Neuron (in vitro differentiated cells): ENCODE measurements around the gene CASQ2.

Source experiments
- H2AFZ ChIP-seq: one replicate; pipeline ENCODE4 v1.6.1; 2013; ENCODE audit warnings: low read depth, mild to moderate bottlenecking, inconsistent platforms, low read length, moderate library complexity
- H3K27me3 ChIP-seq: one replicate; pipeline ENCODE4 v1.6.1; 2013; ENCODE audit warnings: low read length; ENCODE audit not compliant: insufficient read depth
- H3K36me3 ChIP-seq: one replicate; pipeline ENCODE4 v1.6.1; 2013; ENCODE audit warnings: low read length; ENCODE audit not compliant: insufficient read depth
- H3K4me1 ChIP-seq: one replicate; pipeline ENCODE4 v1.6.1; 2013; ENCODE audit warnings: low read length; ENCODE audit not compliant: insufficient read depth
- H3K4me3 ChIP-seq: 2 replicates; pipeline ENCODE4 v1.5.1; 2013; ENCODE audit warnings: mild to moderate bottlenecking, low read length, moderate library complexity
- H3K9me3 ChIP-seq: one replicate; pipeline ENCODE4 v1.6.1; 2013; ENCODE audit warnings: low read length

The CASQ2 gene

GRCh38 chr1:115671176-115671934 is 97.2 kb downstream of the CASQ2 start:
- Histone ChIP-seq H3K4me3 (no peak overlapping the region), H3K27me3 (no peaks in the 10 kb centered on the region), H3K36me3 (no peaks in the 10 kb centered on the region), H2AFZ (no peak overlapping the region), H3K9me3 (no peaks in the 10 kb centered on the region), H3K4me1 (no peaks in the 10 kb centered on the region)

DNA sequence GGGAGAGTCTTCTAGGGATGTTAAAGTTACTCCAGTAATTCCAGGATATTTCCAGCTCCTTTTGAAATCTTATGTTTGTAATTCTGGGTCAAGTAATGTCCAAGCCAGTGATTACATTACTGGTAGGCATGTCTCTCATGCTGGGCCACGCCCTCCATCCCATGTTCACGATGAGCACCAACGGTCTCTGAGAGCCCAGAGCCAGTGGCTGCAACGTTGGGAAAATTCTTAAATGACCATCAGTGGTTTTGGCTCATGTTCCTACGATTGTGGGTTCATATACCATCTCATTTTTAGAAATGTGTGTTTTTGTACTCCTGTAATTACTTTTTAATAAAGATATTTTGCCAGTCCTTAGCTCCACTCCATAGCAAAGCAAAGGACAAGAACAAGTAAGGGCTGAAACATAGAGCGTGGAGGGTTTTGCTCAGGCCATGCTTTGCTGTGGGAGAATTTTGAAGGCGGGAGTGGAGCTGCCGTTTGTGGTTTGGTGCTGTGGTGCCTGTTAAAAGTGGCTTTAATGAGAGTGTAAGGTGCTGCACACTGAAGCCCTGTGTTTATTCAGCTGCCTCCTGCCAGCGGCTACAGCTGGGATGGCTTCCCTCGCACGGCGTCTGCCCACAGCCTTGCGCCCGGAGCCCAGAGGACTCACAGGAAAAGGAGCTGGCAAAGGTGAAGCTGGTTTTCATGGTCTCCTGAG is 97.9 kb downstream of the CASQ2 start:
- Histone ChIP-seq H3K36me3 (no peaks in the 10 kb centered on the region), H3K4me3 (no peak overlapping the region), H3K9me3 (no peaks in the 10 kb centered on the region), H2AFZ (no peak overlapping the region), H3K27me3 (no peaks in the 10 kb centered on the region), H3K4me1 (no peaks in the 10 kb centered on the region)

- Histone ChIP-seq H3K9me3 (no peaks in the 10 kb centered on the region), H3K36me3 (no peaks in the 10 kb centered on the region), H3K4me1 (no peaks in the 10 kb centered on the region), H2AFZ (no peak overlapping the region), H3K27me3 (no peaks in the 10 kb centered on the region), H3K4me3 (no peak overlapping the region)
Observed at GRCh38 chr1:115669886-115670285, 98.6 kb downstream of the CASQ2 start.

DNA sequence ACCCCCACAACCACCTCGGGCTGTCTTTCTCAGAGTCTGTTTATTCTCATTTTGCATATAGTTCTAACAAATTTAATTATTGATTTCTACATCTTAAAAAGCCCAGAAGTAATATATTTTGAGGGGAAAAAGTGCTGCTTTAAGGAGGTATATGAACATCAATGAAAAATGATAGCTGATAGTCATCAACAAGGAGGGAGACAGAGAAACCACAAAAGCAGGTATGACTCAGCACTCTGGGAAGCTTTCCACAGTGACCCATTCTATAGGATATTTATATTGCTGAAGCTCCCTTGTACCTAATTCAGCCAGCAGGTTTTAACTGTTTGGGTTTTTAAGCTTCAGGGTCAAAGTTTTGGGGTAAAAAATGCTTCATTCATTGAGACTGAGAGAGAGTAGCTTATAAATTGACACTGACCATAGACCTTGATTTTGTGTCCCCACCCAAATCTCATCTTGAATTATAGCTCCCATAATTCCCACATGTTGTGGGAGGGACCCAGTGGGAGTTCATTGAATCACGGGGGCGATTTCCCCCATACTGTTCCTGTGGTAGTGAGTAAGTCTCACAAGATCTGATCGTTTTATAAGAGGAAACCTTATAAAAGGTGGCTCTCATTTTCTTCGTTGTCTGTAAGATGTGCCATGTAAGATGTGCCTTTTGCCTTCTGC is 99.4 kb downstream of the CASQ2 start:
- Histone ChIP-seq H3K27me3 (no peaks in the 10 kb centered on the region), H3K9me3 (no peaks in the 10 kb centered on the region), H3K4me1 (no peaks in the 10 kb centered on the region), H2AFZ (no peak overlapping the region), H3K4me3 (no peak overlapping the region), H3K36me3 (no peaks in the 10 kb centered on the region)

- Histone ChIP-seq H2AFZ (no peak overlapping the region), H3K4me1 (no peaks in the 10 kb centered on the region), H3K9me3 (no peaks in the 10 kb centered on the region), H3K27me3 (no peaks in the 10 kb centered on the region), H3K36me3 (peaks cover 3% of the 10 kb centered on the region), H3K4me3 (no peak overlapping the region)
Observed at GRCh38 chr1:115668579-115668978, 99.9 kb downstream of the CASQ2 start.

GRCh38 chr1:115666702-115667101 is 101.8 kb downstream of the CASQ2 start:
- peaks cover 3% of the 10 kb centered on the region for H3K36me3 ChIP-seq
- H3K4me1 ChIP-seq, result no peaks in the 10 kb centered on the region
- no peak overlapping the region for H2AFZ ChIP-seq
- no peaks in the 10 kb centered on the region for H3K27me3 ChIP-seq
- H3K4me3 ChIP-seq, result no peak overlapping the region
- H3K9me3 ChIP-seq, result no peaks in the 10 kb centered on the region

GRCh38 chr1:115666206-115666605 is 102.3 kb downstream of the CASQ2 start:
- no peak overlapping the region for H3K4me3 ChIP-seq
- no peaks in the 10 kb centered on the region for H3K4me1 ChIP-seq
- H3K36me3 ChIP-seq, result peaks cover 3% of the 10 kb centered on the region
- H3K27me3 ChIP-seq, result no peaks in the 10 kb centered on the region
- H2AFZ ChIP-seq, result no peak overlapping the region
- no peaks in the 10 kb centered on the region for H3K9me3 ChIP-seq

DNA sequence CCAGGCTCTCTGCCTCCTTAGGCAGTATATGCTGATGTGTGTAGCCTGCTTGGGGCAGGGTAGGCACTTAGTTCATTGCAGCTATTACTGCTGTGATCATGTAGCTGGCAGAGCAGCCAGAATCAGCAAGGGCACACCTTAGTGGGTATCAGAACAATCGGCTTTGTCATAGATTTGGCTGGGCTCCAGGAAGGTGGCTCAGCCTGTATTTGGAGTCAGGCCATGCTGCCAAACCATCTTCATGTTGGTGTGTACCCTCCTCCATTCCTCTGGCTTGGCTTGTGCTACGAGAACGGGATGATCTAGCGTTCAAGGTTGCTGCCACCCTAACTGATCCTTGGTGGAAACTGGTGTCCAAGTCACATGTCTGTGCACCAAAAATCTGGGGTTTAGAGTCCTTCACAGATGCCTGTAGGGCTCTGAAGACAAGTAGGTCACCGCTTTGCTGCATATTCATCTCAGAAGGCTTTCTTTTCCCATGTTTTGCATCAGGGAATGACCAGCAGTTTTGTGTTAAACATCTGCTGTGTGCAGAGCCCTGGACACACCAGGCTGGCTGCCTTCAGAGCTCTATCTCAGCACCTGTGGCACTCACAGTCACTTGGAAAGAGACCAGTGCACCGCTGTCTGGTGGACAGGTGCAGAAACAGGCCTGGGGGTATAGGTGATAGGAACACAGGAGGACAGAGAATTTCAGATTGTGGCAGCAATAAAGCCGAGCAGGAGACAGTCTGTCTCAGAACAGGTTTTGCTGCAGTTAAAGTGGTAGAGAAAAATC is 103.0 kb downstream of the CASQ2 start:
- Histone ChIP-seq H3K36me3 (peaks cover 3% of the 10 kb centered on the region), H3K4me1 (no peaks in the 10 kb centered on the region), H2AFZ (no peak overlapping the region), H3K27me3 (no peaks in the 10 kb centered on the region), H3K9me3 (no peaks in the 10 kb centered on the region), H3K4me3 (no peak overlapping the region)

DNA sequence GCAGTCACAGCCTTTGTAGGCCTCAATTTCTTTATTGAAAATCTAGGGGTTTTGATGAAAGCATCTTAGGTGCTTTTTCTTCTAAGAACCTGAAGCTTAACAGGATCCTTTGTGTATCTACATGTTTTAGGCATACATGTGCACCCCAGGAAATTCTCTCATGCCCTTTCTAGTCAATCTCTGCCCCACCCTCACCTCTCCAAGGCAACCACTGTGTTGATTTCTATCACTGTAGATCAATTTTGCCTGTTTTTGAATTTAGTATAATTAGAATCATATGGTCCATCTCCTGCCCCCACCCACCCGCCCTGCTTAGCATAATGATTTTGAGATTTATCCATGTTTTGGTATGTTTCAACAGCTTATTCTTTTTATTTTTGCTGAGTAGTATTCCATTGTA is 107.4 kb downstream of the CASQ2 start:
- peaks cover 2% of the 10 kb centered on the region for H3K9me3 ChIP-seq
- no peaks in the 10 kb centered on the region for H3K4me1 ChIP-seq
- no peaks in the 10 kb centered on the region for H3K27me3 ChIP-seq
- H3K4me3 ChIP-seq, result no peak overlapping the region
- H3K36me3 ChIP-seq, result peaks cover 3% of the 10 kb centered on the region
- no peak overlapping the region for H2AFZ ChIP-seq

GRCh38 chr1:115660151-115660550 is 108.4 kb downstream of the CASQ2 start:
- Histone ChIP-seq H3K36me3 (peaks cover 3% of the 10 kb centered on the region), H3K4me3 (no peak overlapping the region), H3K9me3 (peaks cover 2% of the 10 kb centered on the region), H3K27me3 (no peaks in the 10 kb centered on the region), H2AFZ (no peak overlapping the region), H3K4me1 (no peaks in the 10 kb centered on the region)

DNA sequence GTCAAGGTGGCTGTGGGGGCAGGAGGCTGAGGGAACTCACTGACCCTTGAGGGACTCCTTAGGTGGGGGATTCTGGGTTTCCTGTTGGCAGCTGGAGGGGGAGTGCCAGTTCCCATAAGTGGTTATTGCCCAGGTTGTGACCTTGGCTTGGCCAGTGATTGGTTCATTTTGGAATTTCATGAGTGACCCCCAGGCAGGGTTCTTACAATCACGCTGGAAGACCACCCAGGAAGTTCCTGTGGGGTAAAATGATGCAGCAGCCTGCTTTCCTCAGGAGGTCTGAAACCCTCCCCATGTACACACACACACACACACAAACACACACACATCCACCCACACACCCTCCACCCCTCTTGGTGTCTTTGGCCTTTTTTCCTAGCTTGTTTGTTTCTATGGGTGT is 109.9 kb downstream of the CASQ2 start:
- Histone ChIP-seq H3K9me3 (peaks cover 2% of the 10 kb centered on the region), H3K36me3 (no peaks in the 10 kb centered on the region), H3K4me1 (peaks cover 5% of the 10 kb centered on the region), H3K27me3 (no peaks in the 10 kb centered on the region), H3K4me3 (no peak overlapping the region), H2AFZ (no peak overlapping the region)

DNA sequence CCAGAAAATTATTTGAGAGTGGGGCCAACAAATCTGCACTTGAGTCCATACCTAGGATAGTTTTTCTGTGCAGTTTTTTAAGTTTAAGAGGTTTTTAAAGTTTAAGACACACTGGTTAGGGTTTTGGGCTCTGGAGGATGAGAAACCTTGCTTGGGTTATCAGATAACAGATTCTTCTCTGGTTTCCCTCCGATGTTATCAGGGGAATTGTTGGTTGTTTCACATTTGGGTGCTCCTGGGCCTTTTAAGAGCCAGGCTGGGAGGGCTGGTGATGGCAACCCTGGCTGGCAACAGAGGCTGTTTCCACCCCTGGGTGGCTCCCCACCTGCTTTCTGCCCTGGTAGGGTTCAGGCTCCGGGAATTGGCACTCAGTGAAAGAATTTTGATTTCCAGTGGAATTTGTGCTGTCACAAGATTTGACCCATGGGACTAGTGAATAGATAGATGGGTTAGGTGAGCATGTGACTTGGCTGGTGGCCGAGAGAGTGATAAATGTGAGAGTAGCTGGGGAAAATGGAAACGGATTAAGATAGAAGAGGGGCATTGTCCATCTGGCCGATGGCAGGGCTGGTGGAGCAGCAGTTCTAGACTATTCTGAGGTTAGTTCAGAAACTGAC is 111.9 kb downstream of the CASQ2 start:
- Histone ChIP-seq H3K4me3 (no peak overlapping the region), H3K36me3 (no peaks in the 10 kb centered on the region), H3K4me1 (peaks cover 5% of the 10 kb centered on the region), H3K27me3 (no peaks in the 10 kb centered on the region), H2AFZ (no peak overlapping the region), H3K9me3 (peaks cover 2% of the 10 kb centered on the region)
